ENCODE results near the gene LEUTX. TPM values are rescaled to one million over a fixed set of nuclear protein-coding genes. Genes with fewer than 3 reads are reported as not detected.
"Not testable (repeated sequence)": the region's sequence is repeated elsewhere in the genome, so short reads cannot be mapped to it uniquely, and the experiment has no call there.

Gene LEUTX
- total and polyA plus RNA-seq, 3 donors from 2014 or later = not detected

- intact Hi-C loops (cut with DNase I; ENCODE audit: low total_unique reads) = no loop called here
- TF ChIP-seq CTCF (IDR thresholded peaks at IDR 0.05) = no peak
- no peak for TF ChIP-seq POLR2A (IDR thresholded peaks at IDR 0.05)
- Histone ChIP-seq H3K27ac (no peak overlapping the region), H3K36me3 (ENCODE audit: low read depth, missing control alignments) (no peaks in the 10 kb centered on the region), H3K9me3 (no peaks in the 10 kb centered on the region), H3K4me3 (no peak overlapping the region), H3K27me3 (no peaks in the 10 kb centered on the region), H3K4me1 (no peaks in the 10 kb centered on the region)
- no peak for DNase-seq
These were observed 25.9 kb upstream of the LEUTX start for GRCh38 chr19:39752795-39753194.

GRCh38 chr19:39754544-39754943, 24.1 kb upstream of the LEUTX start:
- TF ChIP-seq POLR2A (IDR thresholded peaks at IDR 0.05) = no peak
- TF ChIP-seq CTCF (IDR thresholded peaks at IDR 0.05) = no peak
- 80 to 82% methylated on average over 2 of the region's 2 CpGs for WGBS, 2 donors
- H3K27me3 ChIP-seq = no peaks in the 10 kb centered on the region

GRCh38 chr19:39754971-39755370, 23.7 kb upstream of the LEUTX start:
- intact Hi-C loops (cut with DNase I; ENCODE audit: low total_unique reads) = no loop called here
- Histone ChIP-seq H3K4me1 (no peaks in the 10 kb centered on the region), H3K27me3 (no peaks in the 10 kb centered on the region), H3K4me3 (no peak overlapping the region), H3K27ac (no peak overlapping the region), H3K9me3 (no peaks in the 10 kb centered on the region), H3K36me3 (ENCODE audit: low read depth, missing control alignments) (no peaks in the 10 kb centered on the region)
- no peak for TF ChIP-seq POLR2A (IDR thresholded peaks at IDR 0.05)
- no peak for TF ChIP-seq CTCF (IDR thresholded peaks at IDR 0.05)
- no peak for DNase-seq
- WGBS, 2 donors = 63 to 64% methylated on average over 3 of the region's 3 CpGs

More at GRCh38 chr19:39754544-39754943, 24.1 kb upstream of the LEUTX start:
- Histone ChIP-seq H3K4me1 (no peaks in the 10 kb centered on the region), H3K4me3 (no peak overlapping the region), H3K36me3 (ENCODE audit: low read depth, missing control alignments) (no peaks in the 10 kb centered on the region), H3K27ac (no peak overlapping the region), H3K9me3 (no peaks in the 10 kb centered on the region)
- intact Hi-C loops (cut with DNase I; ENCODE audit: low total_unique reads) = no loop called here
- no peak for DNase-seq

GRCh38 chr19:39759457-39760184, 19.0 kb upstream of the LEUTX start:
- no peak for DNase-seq
- Histone ChIP-seq H3K9me3 (no peaks in the 10 kb centered on the region), H3K27ac (no peak overlapping the region), H3K4me3 (no peak overlapping the region), H3K36me3 (ENCODE audit: low read depth, missing control alignments) (no peaks in the 10 kb centered on the region), H3K27me3 (no peaks in the 10 kb centered on the region), H3K4me1 (no peaks in the 10 kb centered on the region)
- 74 to 79% methylated on average over 4 of the region's 4 CpGs for WGBS, 2 donors
- intact Hi-C loops (cut with DNase I; ENCODE audit: low total_unique reads) = no loop called here
- TF ChIP-seq POLR2A (IDR thresholded peaks at IDR 0.05) = no peak
- TF ChIP-seq CTCF (IDR thresholded peaks at IDR 0.05) = no peak

- intact Hi-C loops (cut with DNase I; ENCODE audit: low total_unique reads); H3K27me3 ChIP-seq; DNase-seq; H3K36me3 ChIP-seq (ENCODE audit: low read depth, missing control alignments); H3K4me3 ChIP-seq; H3K27ac ChIP-seq; H3K4me1 ChIP-seq; H3K9me3 ChIP-seq: not testable (repeated sequence)
- 95 to 96% methylated on average over 1 of the region's 1 CpG for WGBS, 2 donors
These were observed 16.8 kb upstream of the LEUTX start for GRCh38 chr19:39761851-39762250.

Data from testis (tissue), 3 donors.